B cell (primary cell): ENCODE measurements around the gene SLC26A8. TPM values are rescaled to one million over a fixed set of nuclear protein-coding genes. Genes with fewer than 3 reads are reported as not detected.

ENCODE experiments used
- ATAC-seq: fragments of 200-7000 bp; cut with Tn5 transposase; one replicate; pipeline ENCODE4 v1.10.0; 2021; ENCODE audit warnings: low read depth, mild to moderate bottlenecking, moderate number of reproducible peaks, moderate library complexity
- CTCF ChIA-PET: fragments of 350-600 bp; sonication (Branson Sonifier 250); formaldehyde crosslinking; loops from one replicate; lab custom pipeline; 2021; ENCODE audit warnings: antibody characterized with exemption, inconsistent platforms; lab: Charles Lee
- POLR2A ChIA-PET: fragments of 350-600 bp; sonication (Branson Sonifier 250); formaldehyde crosslinking; loops from one replicate; lab custom pipeline; 2021; ENCODE audit warnings: antibody characterized with exemption; lab: Charles Lee
- DNase-seq: peaks from one replicate; pipeline ENCODE4 v3.0.0; 2013
- H2AFZ ChIP-seq: 2 replicates; pipeline ENCODE4 v1.6.1; 2012; ENCODE audit warnings: mild to moderate bottlenecking, low read depth, low read length; ENCODE audit not compliant: insufficient read depth, poor library complexity, severe bottlenecking
- H3K27ac ChIP-seq, 2 donors: 1 replicate in 1 of 2; 2 replicates in 1 of 2; pipeline ENCODE4 v1.5.1; 2012 to 2013; ENCODE audit warnings: low read length in 2 of 2, mild to moderate bottlenecking in 2 of 2, moderate library complexity in 1 of 2
- H3K27me3 ChIP-seq, 4 experiments: fragments of 200-600 bp in 1 of 4; sonication (generic) in 1 of 4; replicated peaks in 1 of 4; 1 replicate in 2 of 4; 2 replicates in 2 of 4; pipeline versions ENCODE4 v1.6.1 to v1.7.0; 2013 to 2016; ENCODE audit warnings: low read length in 3 of 4, mild to moderate bottlenecking in 2 of 4, mixed read lengths in 1 of 4, moderate library complexity in 1 of 4; ENCODE audit not compliant: insufficient read depth in 4 of 4, control insufficient read depth in 3 of 4; ENCODE audit errors: control extremely low read depth in 1 of 4
- H3K36me3 ChIP-seq, 2 experiments: replicated peaks in 1 of 2; 1 replicate in 1 of 2; 2 replicates in 1 of 2; pipeline versions ENCODE4 v1.6.1 to v1.7.1; 2013; ENCODE audit warnings: low read length in 1 of 2; ENCODE audit not compliant: insufficient read depth in 2 of 2, control insufficient read depth in 1 of 2; ENCODE audit errors: control extremely low read depth in 1 of 2, extremely low read depth in 1 of 2
- H3K4me1 ChIP-seq, 2 donors: fragments of 200-600 bp in 1 of 2; sonication (generic) in 1 of 2; 1 replicate in 1 of 2; 2 replicates in 1 of 2; pipeline versions ENCODE4 v1.5.1 to v1.6.1; 2013 to 2017; ENCODE audit warnings: low read length in 2 of 2; ENCODE audit not compliant: control insufficient read depth in 2 of 2, insufficient read depth in 2 of 2
- H3K4me2 ChIP-seq: replicated peaks from 2 replicates; pipeline ENCODE3; 2012; ENCODE audit warnings: mild to moderate bottlenecking, low read depth, low read length; ENCODE audit not compliant: poor library complexity, severe bottlenecking
- H3K4me3 ChIP-seq, 5 experiments: fragments of 200-600 bp in 1 of 5; sonication (generic) in 1 of 5; 1 replicate in 3 of 5; 2 replicates in 2 of 5; pipeline versions ENCODE4 v1.5.1 to v1.7.0; 2011 to 2016; ENCODE audit warnings: low read length in 4 of 5, mild to moderate bottlenecking in 4 of 5, low read depth in 2 of 5, control low read depth in 1 of 5, moderate library complexity in 1 of 5; ENCODE audit not compliant: insufficient read depth in 1 of 5; ENCODE audit errors: control extremely low read depth in 1 of 5, extremely low read depth in 1 of 5
- H3K79me2 ChIP-seq: fragments of 200-600 bp; sonication (generic); one replicate; pipeline ENCODE4 v1.6.0; 2016; ENCODE audit warnings: low read length; ENCODE audit not compliant: control insufficient read depth, insufficient read depth
- H3K9ac ChIP-seq: fragments of 200-600 bp; sonication (generic); 2 replicates; pipeline ENCODE4 v1.6.1; 2017; ENCODE audit warnings: mild to moderate bottlenecking, low read length, moderate library complexity
- H3K9me3 ChIP-seq, 3 donors: one replicate each; pipeline versions ENCODE4 v1.6.1 to v1.7.1; 2013; ENCODE audit warnings: low read length in 2 of 3; ENCODE audit not compliant: control insufficient read depth in 2 of 3, insufficient read depth in 1 of 3; ENCODE audit errors: control extremely low read depth in 1 of 3
- H4K20me1 ChIP-seq: 2 replicates; pipeline ENCODE4 v1.6.0; 2012; ENCODE audit warnings: mild to moderate bottlenecking, low read length; ENCODE audit not compliant: insufficient read depth, control insufficient read depth, poor library complexity, severe bottlenecking
- H3K27ac Mint-ChIP-seq: one replicate; pipeline ENCODE4 v1.8.0; 2021; ENCODE audit warnings: mixed read lengths
- H3K27me3 Mint-ChIP-seq: one replicate; pipeline ENCODE4 v1.8.0; 2021; ENCODE audit warnings: mixed read lengths
- H3K4me1 Mint-ChIP-seq: one replicate; pipeline ENCODE4 v1.8.0; 2021; ENCODE audit warnings: mixed read lengths
- H3K4me3 Mint-ChIP-seq: one replicate; pipeline ENCODE4 v1.8.0; 2021; ENCODE audit warnings: mixed read lengths
- H3K9me3 Mint-ChIP-seq: one replicate; pipeline ENCODE4 v1.8.0; 2022; ENCODE audit warnings: mixed read lengths; ENCODE audit not compliant: insufficient read depth
- EZH2 ChIP-seq: IDR thresholded peaks from 2 replicates; pipeline ENCODE4 v1.6.1; 2012; ENCODE audit warnings: borderline replicate concordance, low read depth, mild to moderate bottlenecking, moderate library complexity, low read length; ENCODE audit not compliant: insufficient read depth, poor library complexity, severe bottlenecking
- WGBS: methylation state at CpG from one replicate; pipeline ENCODE4 v1.1.5; 2013; ENCODE audit warnings: missing lambda C conversion rate; ENCODE audit not compliant: insufficient coverage; 5-methylcytosine and 5-hydroxymethylcytosine counted together
- intact Hi-C: fragments of 100-400 bp; cut with micrococcal nuclease; formaldehyde crosslinking; loops from one replicate; pipeline ENCODE4 v1.10.0; 2022
- polyA plus RNA-seq: library from polyadenylated mRNA; depleted of rRNA; stranded (reverse); fragments of >200 nt; gene quantifications from 2 replicates; pipeline ENCODE4 v1.2.3, GENCODE V29; 2012
- total RNA-seq, 2 donors: library from RNA; stranded (reverse); fragments of 120-200 nt in 1 of 2; gene quantifications; 1 replicate in 1 of 2; 2 replicates in 1 of 2; pipeline versions ENCODE4 v1.2.3 to v1.2.4, GENCODE V29; 2013 to 2022
- TF ChIP-seq, protein P1 (sequence below): fragments of 200-600 bp; IDR thresholded peaks from one replicate; pipeline ENCODE4 v1.8.0; 2022; ENCODE audit warnings: antibody characterized with exemption, mild to moderate bottlenecking

Gene SLC26A8
- total and polyA plus RNA-seq, 2 donors (not counting 1 experiment from before 2014, with no cell fraction given): 0.01 TPM; not detected in 1

DNA sequence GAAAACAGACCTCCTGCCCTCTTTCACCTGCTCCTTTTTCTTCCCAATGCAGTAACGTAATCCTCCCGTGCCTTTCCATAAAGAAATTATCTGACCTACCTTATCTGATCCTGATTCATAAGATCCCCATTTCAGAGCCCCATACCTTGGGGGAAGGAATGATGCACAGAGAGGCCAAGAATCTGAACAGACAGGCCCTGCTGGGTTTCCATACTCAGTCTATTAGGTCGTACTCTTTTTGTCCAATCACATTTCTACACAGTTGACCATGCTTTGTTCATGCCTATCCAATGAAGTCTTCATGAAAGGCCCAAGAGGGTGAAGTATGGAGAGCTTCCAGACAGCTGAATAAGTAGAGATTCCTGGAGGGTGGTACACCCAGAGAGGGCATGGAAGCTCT lies 128.9 kb downstream of the SLC26A8 start:
- Histone ChIP-seq H4K20me1 (peaks cover 10% of the 10 kb centered on the region), H3K36me3 (peaks cover 0 to 8% of the 10 kb centered on the region in 2 experiments), H3K27ac (no peak overlapping the region), H3K4me3 (no peak overlapping the region), H3K9ac (no peak overlapping the region), H3K79me2 (peaks cover 64% of the 10 kb centered on the region), H3K4me2 (no peak overlapping the region), H3K9me3 (no peaks in the 10 kb centered on the region), H3K27me3 (no peaks in the 10 kb centered on the region), H3K4me1 (no peaks in the 10 kb centered on the region), H2AFZ (no peak overlapping the region)
- peaks cover 21% of the 10 kb centered on the region for H3K4me1 Mint-ChIP-seq
- no peaks in the 10 kb centered on the region for H3K27me3 Mint-ChIP-seq
- no peak overlapping the region for H3K27ac Mint-ChIP-seq
- intact Hi-C loops: no loop called here
- no peaks in the 10 kb centered on the region for H3K9me3 Mint-ChIP-seq
- H3K4me3 Mint-ChIP-seq: no peak overlapping the region
- DNase-seq (no peak), ATAC-seq (no peak)
- POLR2A ChIA-PET: no interaction called here
- CTCF ChIA-PET: no interaction called here
- 83% methylated on average over 2 of the region's 3 CpGs for WGBS
- TF ChIP-seq, protein P1, sequence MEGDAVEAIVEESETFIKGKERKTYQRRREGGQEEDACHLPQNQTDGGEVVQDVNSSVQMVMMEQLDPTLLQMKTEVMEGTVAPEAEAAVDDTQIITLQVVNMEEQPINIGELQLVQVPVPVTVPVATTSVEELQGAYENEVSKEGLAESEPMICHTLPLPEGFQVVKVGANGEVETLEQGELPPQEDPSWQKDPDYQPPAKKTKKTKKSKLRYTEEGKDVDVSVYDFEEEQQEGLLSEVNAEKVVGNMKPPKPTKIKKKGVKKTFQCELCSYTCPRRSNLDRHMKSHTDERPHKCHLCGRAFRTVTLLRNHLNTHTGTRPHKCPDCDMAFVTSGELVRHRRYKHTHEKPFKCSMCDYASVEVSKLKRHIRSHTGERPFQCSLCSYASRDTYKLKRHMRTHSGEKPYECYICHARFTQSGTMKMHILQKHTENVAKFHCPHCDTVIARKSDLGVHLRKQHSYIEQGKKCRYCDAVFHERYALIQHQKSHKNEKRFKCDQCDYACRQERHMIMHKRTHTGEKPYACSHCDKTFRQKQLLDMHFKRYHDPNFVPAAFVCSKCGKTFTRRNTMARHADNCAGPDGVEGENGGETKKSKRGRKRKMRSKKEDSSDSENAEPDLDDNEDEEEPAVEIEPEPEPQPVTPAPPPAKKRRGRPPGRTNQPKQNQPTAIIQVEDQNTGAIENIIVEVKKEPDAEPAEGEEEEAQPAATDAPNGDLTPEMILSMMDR: no peak
- TF ChIP-seq EZH2: no peak

DNA sequence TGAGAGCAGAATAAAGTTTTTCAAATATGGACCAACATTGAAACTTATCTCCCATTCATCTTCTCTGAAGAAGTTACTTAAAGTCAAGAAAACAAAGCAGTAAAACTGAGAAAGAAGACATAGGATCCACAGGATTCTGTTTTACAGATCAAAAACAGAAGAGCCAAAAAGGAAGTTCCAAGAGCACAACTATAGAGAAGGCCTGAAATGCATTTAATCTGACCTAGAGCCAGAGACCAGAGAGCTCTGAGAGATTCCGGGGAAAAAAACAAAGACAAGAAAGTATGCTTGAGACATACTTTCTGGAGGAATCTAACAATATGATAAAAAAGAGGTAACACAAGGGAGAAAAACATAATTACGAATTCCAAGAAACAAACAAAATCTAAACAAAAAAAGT lies 129.7 kb downstream of the SLC26A8 start:
- Histone ChIP-seq H3K4me3 (no peak overlapping the region), H3K27ac (no peak overlapping the region), H3K9me3 (no peaks in the 10 kb centered on the region), H3K4me2 (no peak overlapping the region), H3K9ac (no peak overlapping the region), H2AFZ (no peak overlapping the region), H4K20me1 (peaks cover 10% of the 10 kb centered on the region), H3K27me3 (no peaks in the 10 kb centered on the region), H3K4me1 (no peaks in the 10 kb centered on the region), H3K36me3 (peaks cover 0 to 4% of the 10 kb centered on the region in 2 experiments), H3K79me2 (peaks cover 57% of the 10 kb centered on the region)
- intact Hi-C loops: no loop called here
- Mint-ChIP-seq H3K9me3 (no peaks in the 10 kb centered on the region), H3K27ac (no peak overlapping the region), H3K4me1 (peaks cover 21% of the 10 kb centered on the region), H3K27me3 (no peaks in the 10 kb centered on the region), H3K4me3 (no peak overlapping the region)
- POLR2A ChIA-PET: no interaction called here
- DNase-seq (no peak), ATAC-seq (no peak)
- no CpG with 5 or more reads among the region's 2 CpGs for WGBS
- TF ChIP-seq EZH2: no peak
- TF ChIP-seq, protein P1: no peak
- CTCF ChIA-PET: no interaction called here

Other genes starting within 250 kb of the SLC26A8 start
- gene CLPSL2, start 248.0 kb downstream of the SLC26A8 start, total RNA-seq: not detected in 2 replicates
- not detected in 2 replicates for gene CLPSL2, start 248.0 kb downstream of the SLC26A8 start, polyA plus RNA-seq
- gene CLPSL1, start 243.6 kb downstream of the SLC26A8 start, total RNA-seq: not detected in 2 replicates
- gene CLPSL1, start 243.6 kb downstream of the SLC26A8 start, polyA plus RNA-seq: not detected in 2 replicates
- gene CLPS, start 227.3 kb downstream of the SLC26A8 start, total RNA-seq: not detected in 2 replicates
- gene CLPS, start 227.3 kb downstream of the SLC26A8 start, polyA plus RNA-seq: not detected in 2 replicates
- gene LHFPL5, start 219.3 kb downstream of the SLC26A8 start, total RNA-seq: not detected in 2 replicates
- gene LHFPL5, start 219.3 kb downstream of the SLC26A8 start, polyA plus RNA-seq: not detected in 2 replicates
- gene SRPK1, start 103.5 kb downstream of the SLC26A8 start, total RNA-seq: 53.3 and 61.9 TPM in 2 replicates
- 9.7 and 13.5 TPM in 2 replicates for gene SRPK1, start 103.5 kb downstream of the SLC26A8 start, polyA plus RNA-seq
- 49.9 and 50.4 TPM in 2 replicates for gene MAPK14, start 3.2 kb upstream of the SLC26A8 start, total RNA-seq
- 19.5 and 22.8 TPM in 2 replicates for gene MAPK14, start 3.2 kb upstream of the SLC26A8 start, polyA plus RNA-seq
- 18.0 and 20.6 TPM in 2 replicates for gene MAPK13, start 105.9 kb upstream of the SLC26A8 start, total RNA-seq
- 31.5 and 34.8 TPM in 2 replicates for gene MAPK13, start 105.9 kb upstream of the SLC26A8 start, polyA plus RNA-seq
- gene BRPF3, start 172.1 kb upstream of the SLC26A8 start, total RNA-seq: 29.4 and 29.5 TPM in 2 replicates
- 17.1 and 17.6 TPM in 2 replicates for gene BRPF3, start 172.1 kb upstream of the SLC26A8 start, polyA plus RNA-seq
- gene PNPLA1, start 245.4 kb upstream of the SLC26A8 start, total RNA-seq: 0.12 and 0.32 TPM in 2 replicates
- gene PNPLA1, start 245.4 kb upstream of the SLC26A8 start, polyA plus RNA-seq: 0.10 TPM in 1 of 2 replicates, not detected in the other